K562 treated with DMSO at 1 percent for 12 hours (cell line): Measurements from ENCODE around the gene MED15. TPM values are rescaled to one million over a fixed set of nuclear protein-coding genes. Genes with fewer than 3 reads are reported as not detected.

ENCODE experiments used
- total RNA-seq: library from RNA; unstranded; fragments of 300-600 nt; gene quantifications from 2 replicates; pipeline ENCODE4 v1.2.3, GENCODE V29; 2022; ENCODE audit not compliant: insufficient read depth

The MED15 gene, protein sequence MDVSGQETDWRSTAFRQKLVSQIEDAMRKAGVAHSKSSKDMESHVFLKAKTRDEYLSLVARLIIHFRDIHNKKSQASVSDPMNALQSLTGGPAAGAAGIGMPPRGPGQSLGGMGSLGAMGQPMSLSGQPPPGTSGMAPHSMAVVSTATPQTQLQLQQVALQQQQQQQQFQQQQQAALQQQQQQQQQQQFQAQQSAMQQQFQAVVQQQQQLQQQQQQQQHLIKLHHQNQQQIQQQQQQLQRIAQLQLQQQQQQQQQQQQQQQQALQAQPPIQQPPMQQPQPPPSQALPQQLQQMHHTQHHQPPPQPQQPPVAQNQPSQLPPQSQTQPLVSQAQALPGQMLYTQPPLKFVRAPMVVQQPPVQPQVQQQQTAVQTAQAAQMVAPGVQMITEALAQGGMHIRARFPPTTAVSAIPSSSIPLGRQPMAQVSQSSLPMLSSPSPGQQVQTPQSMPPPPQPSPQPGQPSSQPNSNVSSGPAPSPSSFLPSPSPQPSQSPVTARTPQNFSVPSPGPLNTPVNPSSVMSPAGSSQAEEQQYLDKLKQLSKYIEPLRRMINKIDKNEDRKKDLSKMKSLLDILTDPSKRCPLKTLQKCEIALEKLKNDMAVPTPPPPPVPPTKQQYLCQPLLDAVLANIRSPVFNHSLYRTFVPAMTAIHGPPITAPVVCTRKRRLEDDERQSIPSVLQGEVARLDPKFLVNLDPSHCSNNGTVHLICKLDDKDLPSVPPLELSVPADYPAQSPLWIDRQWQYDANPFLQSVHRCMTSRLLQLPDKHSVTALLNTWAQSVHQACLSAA
- total RNA-seq = 195 and 320 TPM in 2 replicates

DNA sequence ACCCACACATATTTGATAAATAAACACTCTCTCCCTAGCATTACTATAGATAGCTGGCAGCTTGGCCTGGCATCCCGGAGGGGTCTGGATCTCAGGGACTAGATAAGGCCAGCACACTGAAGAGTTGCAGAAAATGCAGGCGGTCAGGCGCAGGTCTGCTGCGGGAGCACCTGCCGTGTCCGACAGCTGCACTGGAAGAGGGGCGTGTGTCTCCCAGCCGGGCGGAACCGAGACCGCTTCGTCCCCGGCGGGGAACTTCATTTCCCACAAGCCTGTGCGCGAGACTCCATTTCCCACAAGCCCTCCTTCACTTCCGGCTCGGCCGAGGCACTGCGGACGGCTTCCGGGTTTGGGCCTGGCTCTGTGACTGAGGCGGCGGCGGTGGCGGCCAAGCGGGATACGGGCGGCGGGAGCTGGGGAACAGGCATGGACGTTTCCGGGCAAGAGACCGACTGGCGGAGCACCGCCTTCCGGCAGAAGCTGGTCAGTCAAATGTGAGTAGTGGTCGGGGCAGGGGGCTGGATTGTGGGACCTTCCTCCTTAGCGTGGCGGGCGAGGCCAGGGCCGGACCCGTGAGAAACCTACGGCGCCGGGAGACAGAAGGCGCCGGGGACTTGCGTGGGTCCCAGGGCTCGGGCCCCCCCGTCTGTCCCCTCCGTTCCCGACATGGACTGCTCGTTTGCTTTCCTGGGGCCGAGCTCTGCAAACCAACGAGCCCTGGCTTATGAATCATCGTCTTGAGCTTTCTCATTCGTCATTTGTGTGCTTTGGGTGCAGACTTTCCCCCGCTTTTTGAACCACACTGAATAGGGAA, at the start of gene MED15:
MED15 (plus strand) TSS at position 358 of the 814 bp plus-strand sequence; CDS start at position 427, 69 bp downstream.

DNA sequence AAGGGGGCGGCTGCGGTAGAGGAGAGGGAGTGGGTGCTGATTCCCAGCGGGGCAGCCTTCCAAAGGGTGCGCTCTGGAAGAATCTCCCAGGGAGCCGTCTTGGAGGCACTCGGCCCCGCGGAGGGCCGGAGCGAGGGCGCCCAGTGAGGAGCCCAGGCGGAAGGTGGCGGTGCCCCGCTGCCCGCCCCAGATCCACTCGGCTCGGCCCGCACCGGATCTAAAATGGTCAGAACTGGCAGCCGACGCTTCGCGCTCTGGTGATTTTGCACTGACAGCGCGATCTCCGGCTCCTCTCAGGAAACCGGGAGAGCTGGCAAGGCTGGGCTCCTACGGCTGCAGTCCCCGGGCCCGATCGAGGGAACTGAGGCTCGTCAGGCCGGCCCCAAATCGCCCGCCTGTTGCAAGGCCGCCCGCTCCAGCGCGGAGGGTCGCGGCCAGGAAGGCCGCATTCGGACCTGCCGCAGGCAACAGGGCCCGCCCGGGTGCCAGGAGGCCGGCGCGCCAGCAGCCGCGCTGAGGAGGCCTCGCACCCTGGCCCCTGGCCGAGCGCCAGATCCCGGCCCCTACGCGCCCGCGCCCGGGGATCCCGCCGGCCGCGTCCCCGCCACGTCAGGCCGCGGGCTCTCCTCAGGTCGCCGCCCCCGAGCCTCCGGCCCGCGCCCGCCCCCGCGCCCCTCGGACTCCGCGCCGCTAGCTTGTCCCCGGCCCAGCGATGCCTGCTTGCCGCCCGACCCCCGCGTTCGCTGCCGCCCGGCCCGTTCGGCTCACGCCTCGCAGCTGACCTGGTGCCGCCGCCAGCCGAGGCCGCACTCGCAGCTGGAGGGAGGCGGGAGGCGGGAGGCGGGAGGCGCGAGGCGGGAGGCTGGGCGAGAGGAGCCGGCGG, 12.2 kb upstream of the MED15 start, which contains the start of gene KLHL22:
KLHL22 (minus strand) TSS at position 818 of the 883 bp plus-strand sequence. CDS start 6,584 bp downstream, outside the sequence.

Other genes starting within 250 kb of the MED15 start
- 6.6 and 12.2 TPM in 2 replicates for gene RTN4R, start 239.3 kb upstream of the MED15 start, total RNA-seq
- gene DGCR6L, start 187.6 kb upstream of the MED15 start, total RNA-seq = 276 and 390 TPM in 2 replicates
- 28.2 and 47.8 TPM in 2 replicates for gene ZNF74, start 113.5 kb upstream of the MED15 start, total RNA-seq
- 5.5 and 6.5 TPM in 2 replicates for gene SCARF2, start 69.8 kb upstream of the MED15 start, total RNA-seq
- 30.6 and 47.1 TPM in 2 replicates for gene KLHL22, start 11.8 kb upstream of the MED15 start, total RNA-seq